ENCODE measurements around the gene ZNF683. TPM values are rescaled to one million over a fixed set of nuclear protein-coding genes. Genes with fewer than 3 reads are reported as not detected.

The ZNF683 gene
- total and polyA plus RNA-seq, 2 donors (not counting 3 experiments of a cell fraction or from before 2014, with no cell fraction given), result not detected

- dilution Hi-C loops (cut with MboI; ENCODE audit: extremely low pct_ligation_motif_present, low sequenced_read_pairs), result no loop called here
- no TSS peak for BruUV-seq (replicated peaks)
- DNase-seq (ENCODE audit: low read depth, low spot score) (no peak), FAIRE-seq (no peak)
- Histone ChIP-seq H3K27ac (ENCODE audit: insufficient read depth, low read depth, low read length) (no peak overlapping the region), H3K9ac (replicated peaks; ENCODE audit: extremely low read depth, insufficient read depth, low read length) (no peak overlapping the region), H3K4me3 (replicated peaks in 1 of 3; ENCODE audit: insufficient read depth in 1 of 3, low read depth in 1 of 3, low read length in 3 of 3) (no peak overlapping the region), H3K4me2 (ENCODE audit: insufficient read depth, low read length) (no peak overlapping the region), H3K9me3 (replicated peaks; ENCODE audit: control insufficient read depth, insufficient read depth, low read length) (no peaks in the 10 kb centered on the region), H4K20me1 (replicated peaks; ENCODE audit: control insufficient read depth, extremely low read depth, insufficient read depth, low read length) (no peaks in the 10 kb centered on the region), H3K36me3 (ENCODE audit: control insufficient read depth in 2 of 2, extremely low read depth in 1 of 2, insufficient read depth in 2 of 2, low read length in 2 of 2) (no peaks in the 10 kb centered on the region), H3K4me1 (ENCODE audit: control insufficient read depth, extremely low read depth, insufficient read depth, low read length) (no peaks in the 10 kb centered on the region), H3K27me3 (ENCODE audit: control insufficient read depth in 2 of 2, insufficient read depth in 2 of 2, low read length in 2 of 2) (peaks cover 0 to 3% of the 10 kb centered on the region in 2 experiments), H3K79me2 (ENCODE audit: control insufficient read depth, insufficient read depth, low read length) (no peaks in the 10 kb centered on the region), H3K9me1 (replicated peaks; ENCODE audit: control insufficient read depth, extremely low read depth, insufficient read depth, low read length) (no peaks in the 10 kb centered on the region), H2AFZ (ENCODE audit: low read depth, low read length) (no peak overlapping the region)
- CTCF ChIA-PET, result interaction anchor here (1.0 to 2.4 kb wide), 2 partner anchors 28 kb away, joined by 5 to 15 read pairs; no protein-coding TSS in a partner anchor
- POLR2A ChIA-PET, result no interaction called here
- TF ChIP-seq CTCF (IDR thresholded peaks at IDR 0.05; ENCODE audit: extremely low read depth in 1 of 2, insufficient read depth in 1 of 2, low read depth in 1 of 2, low read length in 2 of 2), result no peak
- no peak for TF ChIP-seq GATA2 (IDR thresholded peaks at IDR 0.05; ENCODE audit: insufficient read depth, insufficient read length, low read depth, low read length)
- no peak for TF ChIP-seq JUN (IDR thresholded peaks at IDR 0.05; ENCODE audit: borderline replicate concordance, insufficient read depth, insufficient read length, low read depth)
- TF ChIP-seq EZH2 (IDR thresholded peaks at IDR 0.05; ENCODE audit: borderline replicate concordance, low read depth, low read length, severe bottlenecking), result no peak
- TF ChIP-seq POLR2AphosphoS5 (IDR thresholded peaks at IDR 0.05; ENCODE audit: insufficient read depth, low read depth, low read length), result no peak
- no peak for TF ChIP-seq MAX (IDR thresholded peaks at IDR 0.05; ENCODE audit: insufficient read depth, insufficient read length)
- TF ChIP-seq POLR2A (IDR thresholded peaks at IDR 0.05; ENCODE audit: low read depth, low read length), result no peak
- no peak for TF ChIP-seq FOS (IDR thresholded peaks at IDR 0.05; ENCODE audit: borderline replicate concordance, insufficient read depth, low read length)
- TF ChIP-seq MYC (IDR thresholded peaks at IDR 0.05; ENCODE audit: low read depth, low read length), result no peak
- intact Hi-C loops (cut with micrococcal nuclease), result loop anchor here (10.0 kb wide), 1 partner anchor 285 kb away; no protein-coding TSS in a partner anchor
These were observed 17.2 kb upstream of the ZNF683 start for GRCh38 chr1:26389604-26390247.

Measured in endothelial cell of umbilical vein (primary cell).